HCT116 (cell line): ENCODE data around the gene CENPL. TPM values are rescaled to one million over a fixed set of nuclear protein-coding genes. Genes with fewer than 3 reads are reported as not detected.
"Not testable (repeated sequence)": the region's sequence is repeated elsewhere in the genome, so short reads cannot be mapped to it uniquely, and the experiment has no call there.

ENCODE experiments used
- ATAC-seq: fragments of 200-7000 bp; cut with Tn5 transposase; 2 replicates; pipeline ENCODE4 v1.9.1; 2020; ENCODE audit warnings: mild to moderate bottlenecking, moderate library complexity
- BruUV-seq: library from RNA; stranded (reverse); fragments of 400-500 nt; replicated peaks from 2 replicates; lab custom pipeline; 2021; lab: Mats Ljungman, UMichigan
- CTCF ChIA-PET: fragments of 300-600 bp; sonication (Branson Sonifier 250); formaldehyde crosslinking; loops from one replicate; lab custom pipeline; 2021; ENCODE audit warnings: antibody characterized with exemption; lab: Charles Lee
- POLR2A ChIA-PET: fragments of 300-600, 350-600 bp; sonication (Branson Sonifier 250); formaldehyde crosslinking; loops from one replicate; lab custom pipeline; 2021; ENCODE audit warnings: antibody characterized with exemption; lab: Charles Lee
- RAD21 ChIA-PET, 2 experiments: fragments of 300-600 bp; sonication (Branson Sonifier 250); formaldehyde crosslinking; loops; one replicate each; lab custom pipeline; 2023; ENCODE audit warnings: low total read pairs in 2 of 2; ENCODE audit not compliant: uncharacterized antibody in 2 of 2, unreplicated experiment in 2 of 2, low non-redundant PET in 1 of 2; lab: Charles Lee
- DNase-seq: peaks from one replicate; pipeline ENCODE4 v3.0.0-alpha.2; 2010; ENCODE audit warnings: low read depth, low spot score
- H2AFZ ChIP-seq: fragments of 200-600 bp; shearing (Covaris generic), sonication (generic); 2 replicates; pipeline ENCODE4 v1.6.1; 2017; ENCODE audit warnings: low read depth, mixed run types, mixed read lengths, antibody characterized with exemption, low read length; ENCODE audit not compliant: poor library complexity, severe bottlenecking
- H3K27ac ChIP-seq: 2 replicates; pipeline ENCODE4 v1.5.1; 2012; ENCODE audit warnings: low read depth, low read length
- H3K27me3 ChIP-seq: fragments of 200-600 bp; sonication (generic); 2 replicates; pipeline ENCODE4 v1.6.1; 2016; ENCODE audit warnings: mixed run types, low read length, mixed read lengths; ENCODE audit not compliant: insufficient read depth
- H3K36me3 ChIP-seq, 2 experiments: fragments of 200-500 bp in 1 of 2; fragments of 200-600 bp in 1 of 2; sonication (Bioruptor generic) in 1 of 2; sonication (generic) in 1 of 2; 2 replicates each; pipeline versions ENCODE4 v1.5.1 to v1.6.1; 2014 to 2016; ENCODE audit warnings: low read length in 2 of 2, inconsistent platforms in 1 of 2, mixed read lengths in 1 of 2, mixed run types in 1 of 2; ENCODE audit not compliant: insufficient read depth in 2 of 2, control insufficient read depth in 1 of 2
- H3K4me1 ChIP-seq, 2 experiments: fragments of 200-600 bp in 1 of 2; sonication (generic) in 1 of 2; 2 replicates each; pipeline versions ENCODE4 v1.5.1 to v1.6.1; 2012 to 2017; ENCODE audit warnings: low read length in 2 of 2, inconsistent platforms in 1 of 2, mild to moderate bottlenecking in 1 of 2, mixed read lengths in 1 of 2, mixed run types in 1 of 2, moderate library complexity in 1 of 2; ENCODE audit not compliant: insufficient read depth in 2 of 2, control insufficient read depth in 1 of 2
- H3K4me2 ChIP-seq: fragments of 200-600 bp; sonication (generic); 2 replicates; pipeline ENCODE4 v1.6.1; 2017; ENCODE audit warnings: mixed run types, low read length, mixed read lengths
- H3K4me3 ChIP-seq, 2 experiments: fragments of 200-600 bp in 1 of 2; sonication (generic) in 1 of 2; replicated peaks in 1 of 2; 2 replicates each; pipeline ENCODE4 v1.5.1; 2011 to 2016; ENCODE audit warnings: low read length in 2 of 2, control low read depth in 1 of 2, low read depth in 1 of 2, mild to moderate bottlenecking in 1 of 2, mixed read lengths in 1 of 2, mixed run types in 1 of 2
- H3K79me2 ChIP-seq: fragments of 200-600 bp; sonication (generic); 2 replicates; pipeline ENCODE4 v1.6.1; 2017; ENCODE audit warnings: mild to moderate bottlenecking, mixed run types, low read length, moderate library complexity, mixed read lengths; ENCODE audit not compliant: insufficient read depth
- H3K9ac ChIP-seq: fragments of 200-600 bp; sonication (generic); 2 replicates; pipeline ENCODE4 v1.6.1; 2016; ENCODE audit warnings: low read length, mixed read lengths
- H3K9me2 ChIP-seq: fragments of 200-600 bp; sonication (generic), shearing (Covaris generic); 2 replicates; pipeline ENCODE4 v1.6.1; 2017; ENCODE audit warnings: mixed run types, mild to moderate bottlenecking, moderate library complexity; ENCODE audit not compliant: insufficient read depth
- H3K9me3 ChIP-seq, 2 experiments: fragments of 200-500 bp in 1 of 2; fragments of 200-600 bp in 1 of 2; sonication (Bioruptor generic) in 1 of 2; sonication (generic) in 1 of 2; 2 replicates each; pipeline ENCODE4 v1.6.1; 2014 to 2017; ENCODE audit warnings: low read length in 2 of 2, mixed read lengths in 2 of 2, inconsistent platforms in 1 of 2, low read depth in 1 of 2, mild to moderate bottlenecking in 1 of 2, mixed run types in 1 of 2, moderate library complexity in 1 of 2; ENCODE audit not compliant: control insufficient read depth in 1 of 2, insufficient read depth in 1 of 2
- H4K20me1 ChIP-seq: fragments of 200-600 bp; sonication (generic), shearing (Covaris generic); 2 replicates; pipeline ENCODE4 v1.6.1; 2017; ENCODE audit warnings: mixed run types, mild to moderate bottlenecking, moderate library complexity; ENCODE audit not compliant: insufficient read depth
- ATF3 ChIP-seq: IDR thresholded peaks from 2 replicates; pipeline ENCODE4 v1.6.1; 2012
- CBX3 ChIP-seq: IDR thresholded peaks from 2 replicates; pipeline ENCODE4 v1.6.1; 2012; ENCODE audit warnings: low read depth
- CEBPB ChIP-seq: IDR thresholded peaks from 2 replicates; pipeline ENCODE4 v1.6.1; 2012; ENCODE audit warnings: low read depth
- EGR1 ChIP-seq: IDR thresholded peaks from 2 replicates; pipeline ENCODE4 v1.6.1; 2012; ENCODE audit warnings: low read depth
- EZH2phosphoT487 ChIP-seq: fragments of 200-600 bp; IDR thresholded peaks from 2 replicates; pipeline ENCODE4 v1.6.1; 2018; ENCODE audit warnings: antibody characterized with exemption, borderline replicate concordance
- FOSL1 ChIP-seq: IDR thresholded peaks from 2 replicates; pipeline ENCODE4 v1.6.1; 2012; ENCODE audit warnings: low read depth
- JUND ChIP-seq: IDR thresholded peaks from 2 replicates; pipeline ENCODE4 v1.6.1; 2012
- MAX ChIP-seq: IDR thresholded peaks from 2 replicates; pipeline ENCODE4 v1.6.1; 2012
- POLR2A ChIP-seq: IDR thresholded peaks from 2 replicates; pipeline ENCODE4 v1.7.0; 2011; ENCODE audit warnings: borderline replicate concordance; ENCODE audit not compliant: insufficient read depth, insufficient read length; ENCODE audit errors: extremely low read depth
- RAD21 ChIP-seq: IDR thresholded peaks from 2 replicates; pipeline ENCODE4 v1.6.1; 2012; ENCODE audit warnings: low read depth, mild to moderate bottlenecking
- REST ChIP-seq: IDR thresholded peaks from 2 replicates; pipeline ENCODE4 v1.6.1; 2012; ENCODE audit warnings: low read depth
- SIN3A ChIP-seq: IDR thresholded peaks from 2 replicates; pipeline ENCODE4 v1.6.1; 2012; ENCODE audit warnings: low read depth
- SP1 ChIP-seq: IDR thresholded peaks from 2 replicates; pipeline ENCODE4 v1.6.1; 2012; ENCODE audit warnings: low read depth
- SRF ChIP-seq: IDR thresholded peaks from 2 replicates; pipeline ENCODE4 v1.6.1; 2012; ENCODE audit warnings: low read depth
- YY1 ChIP-seq: IDR thresholded peaks from 2 replicates; pipeline ENCODE4 v1.6.1; 2011; ENCODE audit warnings: low read length, low read depth, moderate library complexity, mild to moderate bottlenecking; ENCODE audit not compliant: insufficient replicate concordance; ENCODE audit errors: extremely low read depth
- ZBTB33 ChIP-seq: IDR thresholded peaks from 2 replicates; pipeline ENCODE4 v1.6.1; 2011; ENCODE audit warnings: mild to moderate bottlenecking, low read length, moderate library complexity; ENCODE audit not compliant: insufficient replicate concordance; ENCODE audit errors: extremely low read depth
- ZFX ChIP-seq: fragments of 450-650 bp; IDR thresholded peaks from 2 replicates; pipeline ENCODE4 v1.6.1; 2017
- intact Hi-C: fragments of 100-400 bp; cut with micrococcal nuclease; formaldehyde crosslinking; loops from 2 replicates; pipeline ENCODE4 v1.10.0; 2022
- total RNA-seq: library from RNA; stranded (reverse); gene quantifications from one replicate; pipeline ENCODE4 v1.2.1, GENCODE V29; 2021; ENCODE audit not compliant: unreplicated experiment

The CENPL gene
- total RNA-seq, 1 experiment from 2014 or later = 20.3 TPM

GRCh38 chr1:173770330-173770729 is 54.4 kb downstream of the CENPL start:
- POLR2A ChIA-PET, BruUV-seq, H3K4me2 ChIP-seq, H3K36me3 ChIP-seq, ATAC-seq, H2AFZ ChIP-seq, H3K9me2 ChIP-seq, DNase-seq, H3K4me3 ChIP-seq, H3K27me3 ChIP-seq, H3K27ac ChIP-seq, H3K9ac ChIP-seq, H3K9me3 ChIP-seq, H4K20me1 ChIP-seq, H3K4me1 ChIP-seq, H3K79me2 ChIP-seq: not testable (repeated sequence)
- intact Hi-C loops = loop anchor here (5.0 kb wide), 1 partner anchor 52 kb away; the partner anchor contains the start of genes CENPL and DARS2
- ChIA-PET CTCF (interaction anchor here (0.7 kb wide), 1 partner anchor 340 kb away, joined by 3 read pairs; no protein-coding TSS in a partner anchor), RAD21 (interaction anchor here in 1 of 2 experiments (0.7 kb wide), 1 partner anchor 216 kb away, joined by 4 read pairs; no protein-coding TSS in a partner anchor)

GRCh38 chr1:173768827-173769226 is 55.9 kb downstream of the CENPL start:
- H2AFZ ChIP-seq = no peak overlapping the region
- H3K9me3 ChIP-seq = no peaks in the 10 kb centered on the region
- BruUV-seq = no TSS peak
- no peak overlapping the region for H3K9ac ChIP-seq
- DNase-seq = no peak
- RAD21 ChIA-PET = no interaction called here
- POLR2A ChIA-PET = no interaction called here
- H3K9me2 ChIP-seq = no peaks in the 10 kb centered on the region
- CTCF ChIA-PET = no interaction called here
- no peak overlapping the region for H3K27ac ChIP-seq
- H3K79me2 ChIP-seq = no peaks in the 10 kb centered on the region
- no peak overlapping the region for H3K4me2 ChIP-seq
- no peaks in the 10 kb centered on the region for H3K27me3 ChIP-seq
- H3K4me1 ChIP-seq = no peaks in the 10 kb centered on the region
- intact Hi-C loops = no loop called here
- H3K36me3 ChIP-seq = no peaks in the 10 kb centered on the region
- no peaks in the 10 kb centered on the region for H4K20me1 ChIP-seq
- no peak overlapping the region for H3K4me3 ChIP-seq
- ATAC-seq = no peak
- TF ChIP-seq JUND (no peak), ATF3 (no peak), MAX (no peak), FOSL1 (no peak), POLR2A (no peak), YY1 (no peak), CBX3 (no peak), EGR1 (no peak), ZBTB33 (no peak), SIN3A (no peak), CEBPB (no peak), EZH2phosphoT487 (no peak), ZFX (no peak), RAD21 (no peak), REST (no peak), SRF (no peak), SP1 (no peak)
